HG03520 (cell line): ENCODE data around the gene VEGFD.
"Not testable (repeated sequence)": the region's sequence is repeated elsewhere in the genome, so short reads cannot be mapped to it uniquely, and the experiment has no call there.

ENCODE experiments used
- ATAC-seq: cut with Tn5 transposase; IDR thresholded peaks from one replicate; pipeline ENCODE4 v1.9.1; 2021; ENCODE audit warnings: mild to moderate bottlenecking, moderate library complexity; ENCODE audit not compliant: unreplicated experiment

The VEGFD gene

DNA sequence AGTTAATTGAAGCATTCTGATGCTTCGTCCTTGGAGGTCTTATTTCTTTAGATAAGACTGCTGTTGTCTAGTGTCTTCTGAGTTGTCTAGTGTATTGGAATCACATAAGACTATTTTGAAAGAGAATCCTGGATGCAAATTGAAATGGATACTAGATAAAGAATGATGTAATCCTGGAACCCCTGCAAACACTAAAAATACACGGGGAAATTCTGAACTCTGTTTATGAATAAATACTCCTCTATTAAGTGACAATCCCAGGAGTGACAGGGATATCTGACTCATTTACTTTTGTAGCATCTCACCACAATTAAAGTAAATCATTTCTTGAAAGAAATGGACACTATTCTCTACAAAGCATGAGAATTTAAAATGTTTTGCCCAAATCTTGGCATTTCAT is 69.7 kb downstream of the VEGFD start:
- ATAC-seq: no peak

DNA sequence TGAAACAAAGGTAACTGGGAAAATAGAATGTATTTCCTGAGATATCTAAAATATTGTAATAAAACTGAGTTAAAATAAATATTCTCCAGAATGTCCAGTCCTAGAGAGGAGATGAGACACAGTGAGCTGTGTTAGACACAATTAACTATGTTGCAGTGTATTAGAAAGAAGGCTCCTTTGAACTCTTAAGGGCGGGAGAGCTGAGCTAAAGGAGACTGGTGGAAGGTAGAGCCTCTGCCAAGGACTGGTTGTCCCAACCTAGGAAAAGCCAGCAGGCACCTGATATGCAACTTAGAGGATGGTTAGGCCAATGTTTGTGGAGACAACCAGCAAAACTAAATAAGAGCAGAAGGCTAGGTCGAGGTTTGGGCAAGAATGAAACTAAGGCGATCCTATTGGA is 73.1 kb downstream of the VEGFD start:
- no peak for ATAC-seq

DNA sequence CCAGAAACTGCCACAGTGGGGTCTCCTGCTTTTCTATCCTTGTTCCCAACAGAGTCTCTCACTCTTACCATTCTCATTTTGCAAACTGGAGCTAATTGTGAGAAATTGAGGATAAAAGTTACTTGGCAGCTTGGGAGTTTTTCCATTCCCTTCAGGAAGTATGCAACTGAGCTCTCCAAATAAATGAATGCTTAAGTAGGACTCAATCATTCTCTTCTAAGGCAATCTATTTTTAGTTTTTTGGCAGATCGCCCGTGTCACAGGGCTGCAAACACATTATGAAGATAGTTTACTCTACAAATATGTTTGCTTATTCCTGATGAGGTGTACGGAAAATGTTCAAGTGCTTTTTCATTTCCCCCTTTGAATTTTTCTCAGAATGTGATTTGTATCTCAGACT is 74.1 kb downstream of the VEGFD start:
- ATAC-seq: no peak

DNA sequence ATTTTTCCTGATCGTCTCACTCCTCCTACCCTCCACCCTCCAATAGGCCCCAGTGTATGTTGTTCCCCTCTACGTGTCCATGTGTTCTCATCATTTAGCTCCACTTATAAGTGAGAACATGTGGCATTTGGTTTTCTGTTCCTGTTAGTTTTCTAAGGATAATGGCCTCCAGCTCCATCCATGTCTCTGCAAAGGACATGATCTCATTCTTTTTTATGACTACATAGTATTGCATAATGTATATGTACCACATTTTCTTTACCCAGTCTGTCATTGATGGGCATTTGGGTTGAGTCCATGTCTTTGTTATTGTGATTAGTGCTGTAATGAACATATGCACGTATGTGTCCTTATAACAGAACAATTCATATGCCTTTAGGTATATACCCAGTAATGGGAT is 78.3 kb downstream of the VEGFD start:
- ATAC-seq: not testable (repeated sequence)

DNA sequence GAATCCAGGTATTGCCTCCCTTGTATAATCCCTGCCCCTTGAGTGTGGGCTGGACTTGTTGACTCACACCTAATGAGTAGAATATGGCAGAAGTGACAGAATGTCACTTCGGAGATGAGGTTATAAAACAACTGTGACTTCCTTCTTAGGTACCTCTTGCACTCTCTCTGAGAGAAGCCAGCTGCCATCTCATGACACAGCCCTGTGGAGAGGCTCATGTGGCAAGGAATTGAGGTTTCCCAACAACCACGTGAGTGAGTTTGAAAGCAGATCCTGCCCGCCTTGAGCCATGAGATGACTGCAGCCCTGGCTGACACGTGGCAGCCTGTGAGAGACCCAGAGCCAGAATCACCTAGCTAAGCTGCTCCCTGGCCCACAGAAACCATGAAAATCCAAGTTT is 82.3 kb downstream of the VEGFD start:
- ATAC-seq: no peak

DNA sequence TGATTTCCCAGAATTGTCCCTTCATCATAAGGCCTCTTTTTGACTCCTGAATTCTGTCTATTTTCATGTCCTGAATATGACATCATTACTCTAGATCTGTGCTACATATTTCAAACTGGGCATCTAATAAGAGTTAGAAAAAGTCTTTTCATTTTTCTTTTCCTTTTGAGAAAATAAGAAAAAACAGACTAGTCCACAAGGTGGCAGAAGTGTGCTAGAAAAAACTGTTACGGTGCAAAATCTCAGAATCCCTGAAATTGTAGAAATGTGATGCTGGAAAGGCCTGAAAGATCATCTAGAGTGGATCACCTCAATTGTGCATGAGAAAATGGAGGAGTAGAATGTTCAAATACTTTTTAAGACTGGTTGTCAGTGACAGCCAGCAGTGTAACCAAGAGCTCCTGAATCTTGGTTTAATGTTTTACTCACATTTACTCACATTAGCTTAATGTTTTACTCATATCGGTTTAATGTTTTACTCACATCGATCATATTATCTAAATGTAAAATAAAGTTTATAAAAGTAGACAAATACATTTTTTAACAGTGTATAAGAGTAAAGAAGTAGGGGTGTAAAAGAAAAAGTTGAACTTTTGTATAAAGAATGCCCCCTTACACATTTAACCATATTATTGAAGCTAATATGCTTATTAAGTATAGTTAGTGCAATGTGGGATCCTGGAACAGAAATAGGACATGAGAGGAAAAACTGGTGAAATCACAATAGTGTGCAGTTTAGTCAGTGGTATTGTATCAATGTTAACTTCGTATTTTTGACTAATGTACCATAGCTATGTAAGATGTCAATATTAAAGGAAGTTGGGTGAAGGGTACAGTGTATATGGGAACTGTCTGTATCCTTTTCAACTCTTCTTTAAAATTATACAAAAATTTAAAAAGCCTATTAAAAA is 84.0 kb downstream of the VEGFD start:
- no peak for ATAC-seq

DNA sequence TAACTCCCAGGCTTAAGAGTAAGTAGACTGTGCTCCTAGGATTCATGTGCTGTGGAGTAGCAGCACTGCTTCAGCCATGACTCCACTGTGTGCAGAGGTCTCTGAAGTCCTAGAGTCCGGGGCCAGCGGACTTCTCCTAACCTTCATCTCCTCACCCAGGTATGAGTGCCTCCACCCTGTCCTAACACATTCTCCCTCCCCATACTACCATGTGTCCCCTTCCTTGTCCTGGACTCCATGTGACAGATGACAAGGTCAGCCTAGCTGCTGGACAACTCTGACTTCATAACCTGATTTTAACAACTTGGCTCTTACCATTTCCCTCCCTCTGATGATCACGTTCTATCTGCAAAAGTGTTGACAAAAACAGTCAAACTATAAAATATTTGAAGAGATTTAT is 85.4 kb downstream of the VEGFD start:
- no peak for ATAC-seq

DNA sequence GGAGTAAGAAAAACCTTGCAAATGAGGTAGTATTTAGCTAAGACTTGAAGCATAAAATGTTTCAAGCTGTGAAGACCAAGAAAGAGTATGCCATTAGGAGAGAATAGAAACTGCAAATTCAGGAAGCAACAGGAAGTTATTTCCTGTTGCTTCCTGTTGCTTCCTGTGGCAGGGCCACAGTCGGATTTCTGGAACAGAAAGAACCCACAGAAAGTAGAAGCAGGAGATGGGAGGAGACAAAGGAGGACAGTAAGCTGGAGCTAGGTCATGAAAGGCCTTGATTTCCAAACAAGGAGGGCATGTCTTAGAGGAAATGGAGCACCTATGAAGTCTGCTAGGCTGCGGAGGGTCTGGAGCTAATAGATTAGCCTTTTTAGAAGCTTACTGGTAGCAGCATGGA is 86.0 kb downstream of the VEGFD start:
- ATAC-seq: no peak
